HEK293T (cell line): ENCODE results near the gene SPIB.

ENCODE experiments used
- CTCF ChIA-PET: fragments of 350-600 bp; formaldehyde crosslinking; extraction: SDS; loops from one replicate; lab custom pipeline; 2021; ENCODE audit warnings: antibody characterized with exemption, inconsistent platforms; lab: Yijun Ruan, JAX
- POLR2A ChIA-PET: fragments of 350-600 bp; formaldehyde crosslinking; extraction: SDS; loops from one replicate; lab custom pipeline; 2020; ENCODE audit warnings: antibody characterized with exemption, inconsistent platforms; lab: Yijun Ruan, JAX
- DNase-seq: peaks from one replicate; pipeline ENCODE4 v3.0.0; 2012; ENCODE audit warnings: mixed read lengths; ENCODE audit errors: extremely low spot score
- ARNT ChIP-seq: fragments of 450-650 bp; IDR thresholded peaks from 2 replicates; pipeline ENCODE4 v1.6.1; 2017; ENCODE audit warnings: mild to moderate bottlenecking
- BHLHE40 ChIP-seq: fragments of 450-650 bp; IDR thresholded peaks from 2 replicates; pipeline ENCODE4 v1.6.1; 2016; ENCODE audit warnings: mild to moderate bottlenecking, moderate library complexity, borderline replicate concordance
- CTBP1 ChIP-seq: fragments of 450-650 bp; IDR thresholded peaks from 2 replicates; pipeline ENCODE4 v1.6.1; 2016; ENCODE audit warnings: borderline replicate concordance
- ELF4 ChIP-seq: fragments of 450-650 bp; IDR thresholded peaks from 2 replicates; pipeline ENCODE4 v1.6.1; 2017; ENCODE audit warnings: antibody characterized with exemption
- FOXA1 ChIP-seq: fragments of 450-650 bp; IDR thresholded peaks from 2 replicates; pipeline ENCODE4 v1.6.1; 2016; ENCODE audit warnings: mild to moderate bottlenecking
- FOXK2 ChIP-seq: fragments of 450-650 bp; IDR thresholded peaks from 2 replicates; pipeline ENCODE4 v1.6.1; 2016; ENCODE audit warnings: mild to moderate bottlenecking
- FOXM1 ChIP-seq: fragments of 450-650 bp; IDR thresholded peaks from 2 replicates; pipeline ENCODE4 v1.6.1; 2017; ENCODE audit warnings: mild to moderate bottlenecking, borderline replicate concordance
- HDGF ChIP-seq: fragments of 450-650 bp; IDR thresholded peaks from 2 replicates; pipeline ENCODE4 v1.6.1; 2017; ENCODE audit warnings: antibody characterized with exemption, borderline replicate concordance
- L3MBTL2 ChIP-seq: fragments of 450-650 bp; conservative IDR thresholded peaks from 2 replicates; pipeline ENCODE4 v1.6.1; 2016; ENCODE audit warnings: mild to moderate bottlenecking
- LEF1 ChIP-seq: fragments of 450-650 bp; IDR thresholded peaks from 2 replicates; pipeline ENCODE4 v1.6.1; 2017; ENCODE audit warnings: mild to moderate bottlenecking, borderline replicate concordance
- NFRKB ChIP-seq: fragments of 450-650 bp; IDR thresholded peaks from 2 replicates; pipeline ENCODE4 v1.6.1; 2016; ENCODE audit warnings: mild to moderate bottlenecking, moderate library complexity
- SP1 ChIP-seq: fragments of 450-650 bp; IDR thresholded peaks from 2 replicates; pipeline ENCODE4 v1.6.1; 2017
- SUZ12 ChIP-seq: fragments of 450-650 bp; IDR thresholded peaks from 2 replicates; pipeline ENCODE4 v1.6.1; 2016; ENCODE audit warnings: mild to moderate bottlenecking
- TARDBP ChIP-seq: fragments of 450-650 bp; IDR thresholded peaks from 2 replicates; pipeline ENCODE4 v1.6.1; 2016
- ZNF384 ChIP-seq: fragments of 450-650 bp; IDR thresholded peaks from 2 replicates; pipeline ENCODE4 v1.6.1; 2016
- TF ChIP-seq, protein P1 (sequence below): fragments of 450-650 bp; IDR thresholded peaks from 2 replicates; pipeline ENCODE4 v1.6.1; 2016

SPIB gene

DNA sequence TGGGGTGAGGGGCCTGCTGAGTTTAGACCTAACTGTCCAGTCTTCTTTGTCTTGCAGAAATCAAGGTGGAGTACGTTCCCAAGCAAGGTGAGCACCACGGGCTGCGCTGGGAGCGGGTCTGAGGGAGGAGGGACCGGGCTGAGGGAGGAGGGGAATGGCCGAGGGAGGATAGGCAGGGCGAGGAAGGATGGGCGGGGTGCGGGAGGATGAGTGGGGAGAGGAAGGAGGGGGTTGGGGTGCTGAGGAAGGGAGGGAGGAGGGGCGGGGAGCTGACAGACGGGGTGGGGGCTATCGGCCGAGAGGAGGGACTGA lies 32.4 kb downstream of the SPIB start:
- no peak for DNase-seq
- no peak for TF ChIP-seq L3MBTL2
- no peak for TF ChIP-seq SP1
- TF ChIP-seq FOXK2 = no peak
- no peak for TF ChIP-seq ARNT
- TF ChIP-seq FOXM1 = no peak
- no peak for TF ChIP-seq FOXA1
- TF ChIP-seq SUZ12 = no peak
- TF ChIP-seq NFRKB = no peak
- TF ChIP-seq BHLHE40 = no peak
- no peak for TF ChIP-seq CTBP1
- TF ChIP-seq LEF1 = no peak
- TF ChIP-seq, protein P1, sequence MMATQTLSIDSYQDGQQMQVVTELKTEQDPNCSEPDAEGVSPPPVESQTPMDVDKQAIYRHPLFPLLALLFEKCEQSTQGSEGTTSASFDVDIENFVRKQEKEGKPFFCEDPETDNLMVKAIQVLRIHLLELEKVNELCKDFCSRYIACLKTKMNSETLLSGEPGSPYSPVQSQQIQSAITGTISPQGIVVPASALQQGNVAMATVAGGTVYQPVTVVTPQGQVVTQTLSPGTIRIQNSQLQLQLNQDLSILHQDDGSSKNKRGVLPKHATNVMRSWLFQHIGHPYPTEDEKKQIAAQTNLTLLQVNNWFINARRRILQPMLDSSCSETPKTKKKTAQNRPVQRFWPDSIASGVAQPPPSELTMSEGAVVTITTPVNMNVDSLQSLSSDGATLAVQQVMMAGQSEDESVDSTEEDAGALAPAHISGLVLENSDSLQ = no peak
- TF ChIP-seq ELF4 = no peak
- no peak for TF ChIP-seq HDGF
- TF ChIP-seq TARDBP = no peak
- no peak for TF ChIP-seq ZNF384
- ChIA-PET POLR2A (no interaction called here), CTCF (no interaction called here)

DNA sequence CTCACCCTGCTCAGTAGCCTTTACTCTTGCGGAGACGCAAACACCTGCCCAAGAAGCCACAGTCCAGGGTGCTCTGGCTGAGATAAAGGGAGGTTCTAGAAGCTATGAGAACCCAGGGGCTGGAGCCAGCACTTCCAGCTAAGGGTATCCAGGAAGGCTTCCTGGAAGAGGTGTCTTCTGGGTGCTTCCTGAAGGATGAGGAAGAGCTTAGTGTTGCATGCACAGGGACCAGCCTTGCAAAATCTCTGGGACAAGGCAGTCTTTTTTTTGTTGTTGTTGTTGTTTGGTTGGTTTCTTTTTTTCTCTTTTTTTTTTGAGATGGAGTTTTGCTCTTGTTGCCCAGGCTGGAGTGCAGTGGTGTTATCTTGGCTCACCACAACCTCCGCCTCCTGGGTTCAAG lies 34.5 kb downstream of the SPIB start:
- no peak for TF ChIP-seq BHLHE40
- no peak for TF ChIP-seq CTBP1
- TF ChIP-seq TARDBP = no peak
- TF ChIP-seq NFRKB = no peak
- no peak for TF ChIP-seq FOXM1
- no peak for TF ChIP-seq L3MBTL2
- TF ChIP-seq ELF4 = no peak
- no peak for TF ChIP-seq FOXA1
- ChIA-PET CTCF (no interaction called here), POLR2A (no interaction called here)
- DNase-seq = no peak

DNA sequence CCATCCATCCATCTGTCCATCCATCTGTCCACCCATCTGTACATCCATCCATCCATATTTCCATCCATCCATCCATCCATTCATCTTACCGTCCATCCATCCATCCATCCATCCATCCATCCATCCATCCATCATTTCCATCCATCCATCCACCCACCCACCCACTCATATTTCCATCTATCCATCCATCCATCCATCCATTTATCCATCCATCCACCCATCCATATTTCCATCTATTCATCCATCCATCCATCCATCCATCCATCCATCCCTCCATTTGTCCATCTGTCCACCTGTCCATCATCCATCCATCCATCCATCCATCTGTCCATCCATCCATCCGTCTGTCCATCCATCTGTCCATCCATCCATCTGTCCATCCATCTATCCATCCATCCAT lies 37.3 kb downstream of the SPIB start:
- no peak for DNase-seq
- ChIA-PET POLR2A (no interaction called here), CTCF (no interaction called here)
- no peak for TF ChIP-seq BHLHE40
- TF ChIP-seq, protein P1 = peak; percentile 41; the same call in 1 of the 2 replicates

DNA sequence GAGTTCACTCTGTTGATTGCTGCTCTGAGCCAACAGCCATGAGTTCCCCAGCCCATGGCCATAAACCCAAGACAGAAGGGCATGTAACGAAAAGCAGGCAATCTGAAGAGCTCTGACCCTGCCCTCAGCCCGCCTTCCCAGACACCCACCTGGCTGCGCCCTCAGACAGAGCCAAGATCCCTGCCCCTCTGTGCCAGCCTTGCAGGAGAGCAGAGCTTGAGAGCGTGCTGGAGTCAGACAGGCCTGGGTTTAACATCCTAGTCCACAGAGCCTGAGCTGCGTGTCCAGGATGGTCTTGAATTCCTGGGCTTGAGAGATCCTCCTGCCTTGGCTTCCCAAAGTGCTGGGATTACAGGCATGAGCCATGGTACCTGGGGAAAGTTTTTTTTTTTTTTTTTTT lies 38.6 kb downstream of the SPIB start:
- TF ChIP-seq CTBP1 (no peak), ELF4 (no peak), NFRKB (no peak), HDGF (no peak)
- CTCF ChIA-PET = interaction anchor here (1.1 kb wide), 1 partner anchor 100 kb away, joined by 4 read pairs; no protein-coding TSS in a partner anchor
- no peak for DNase-seq
- POLR2A ChIA-PET = no interaction called here

DNA sequence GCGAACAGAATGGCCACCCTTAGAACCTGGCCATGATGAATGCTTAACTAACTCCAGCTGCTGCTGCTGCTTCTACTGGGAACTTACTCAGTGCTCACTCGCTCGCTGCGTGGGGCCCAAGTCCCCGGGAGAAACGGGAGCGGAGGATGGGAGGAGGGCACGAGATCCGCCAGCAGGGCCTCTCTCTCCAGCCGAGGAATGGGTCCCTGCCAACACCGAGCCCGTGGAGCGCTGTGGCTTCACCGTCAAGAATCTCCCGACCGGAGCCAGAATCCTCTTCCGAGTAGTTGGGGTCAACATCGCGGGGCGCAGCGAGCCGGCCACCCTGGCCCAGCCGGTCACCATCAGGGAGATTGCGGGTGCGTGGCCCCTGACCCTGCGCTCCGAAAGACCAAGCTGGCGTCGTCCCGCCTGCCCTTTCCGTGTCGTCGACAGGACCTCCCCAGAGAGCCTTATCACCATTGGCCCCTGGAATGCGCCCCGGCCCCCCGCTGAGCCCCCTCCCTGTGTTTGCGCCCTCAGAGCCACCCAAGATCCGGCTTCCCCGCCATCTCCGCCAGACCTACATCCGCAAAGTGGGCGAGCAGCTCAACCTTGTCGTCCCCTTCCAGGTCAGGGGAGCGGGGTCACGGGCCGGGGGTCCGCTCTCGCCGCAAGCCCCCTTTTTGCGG lies 39.8 kb downstream of the SPIB start:
- DNase-seq = no peak
- TF ChIP-seq FOXK2 (no peak), CTBP1 (no peak), FOXM1 (no peak), HDGF (no peak)
- CTCF ChIA-PET = no interaction called here
- POLR2A ChIA-PET = interaction anchor here (1.3 kb wide), 1 partner anchor 90 kb away, joined by 5 read pairs; no protein-coding TSS in a partner anchor

DNA sequence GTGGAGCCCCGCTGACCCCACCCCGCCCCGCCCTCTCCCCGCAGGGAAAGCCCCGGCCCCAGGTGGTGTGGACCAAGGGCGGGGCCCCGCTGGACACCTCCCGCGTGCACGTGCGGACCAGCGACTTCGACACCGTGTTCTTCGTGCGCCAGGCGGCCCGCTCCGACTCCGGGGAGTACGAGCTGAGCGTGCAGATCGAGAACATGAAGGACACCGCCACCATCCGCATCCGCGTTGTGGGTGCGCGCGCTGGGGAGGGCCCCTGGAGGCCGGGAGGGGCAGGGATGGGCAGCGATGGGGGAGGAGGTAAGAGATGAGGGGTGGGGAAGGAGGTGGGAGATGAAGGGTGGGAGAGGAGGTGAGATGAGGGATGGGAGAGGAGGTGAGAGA lies 40.3 kb downstream of the SPIB start:
- CTCF ChIA-PET = no interaction called here
- POLR2A ChIA-PET = interaction anchor here (1.3 kb wide), 1 partner anchor 90 kb away, joined by 5 read pairs; no protein-coding TSS in a partner anchor
- no peak for TF ChIP-seq CTBP1
- TF ChIP-seq NFRKB = no peak
- no peak for TF ChIP-seq BHLHE40
- no peak for TF ChIP-seq ARNT
- TF ChIP-seq ELF4 = no peak
- TF ChIP-seq L3MBTL2 = no peak
- no peak for TF ChIP-seq FOXM1
- no peak for TF ChIP-seq SP1
- TF ChIP-seq FOXK2 = no peak
- TF ChIP-seq ZNF384 = no peak
- no peak for TF ChIP-seq LEF1
- no peak for TF ChIP-seq FOXA1
- no peak for TF ChIP-seq TARDBP
- DNase-seq = no peak

DNA sequence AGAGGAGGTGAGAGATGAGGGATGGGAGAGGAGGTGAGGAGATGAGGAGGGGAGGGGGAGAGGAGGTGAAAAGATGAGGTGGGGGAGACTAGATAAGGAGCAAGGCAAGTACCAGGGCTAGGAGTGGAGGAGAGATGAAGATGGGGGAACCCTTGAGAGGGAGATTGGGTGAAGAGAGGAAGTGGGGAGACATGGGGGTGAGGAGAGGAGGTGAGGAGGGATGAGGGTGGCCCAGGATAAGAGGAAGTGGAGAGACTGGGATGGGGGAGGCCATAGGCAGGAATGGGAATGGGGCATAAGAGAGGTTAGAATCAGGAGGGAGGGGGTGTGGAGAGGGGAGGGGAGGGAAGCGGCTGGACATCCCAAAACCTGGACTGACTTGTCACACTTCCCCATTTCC lies 40.9 kb downstream of the SPIB start:
- TF ChIP-seq ZNF384 = no peak
- TF ChIP-seq BHLHE40 = no peak
- no peak for TF ChIP-seq SP1
- TF ChIP-seq TARDBP = no peak
- TF ChIP-seq HDGF = no peak
- no peak for TF ChIP-seq L3MBTL2
- no peak for TF ChIP-seq LEF1
- DNase-seq = no peak
- POLR2A ChIA-PET = interaction anchor here (1.3 to 2.0 kb wide), 2 partner anchors 91 kb away, joined by 5 to 10 read pairs; no protein-coding TSS in a partner anchor
- CTCF ChIA-PET = no interaction called here
